ENCODE data around the gene ARF6. TPM values are rescaled to one million over a fixed set of nuclear protein-coding genes. Genes with fewer than 3 reads are reported as not detected.

Gene ARF6
- total RNA-seq = 33.7 to 36.0 TPM (median 34.0 TPM) in 3 replicates

- TF ChIP-seq, protein P1, sequence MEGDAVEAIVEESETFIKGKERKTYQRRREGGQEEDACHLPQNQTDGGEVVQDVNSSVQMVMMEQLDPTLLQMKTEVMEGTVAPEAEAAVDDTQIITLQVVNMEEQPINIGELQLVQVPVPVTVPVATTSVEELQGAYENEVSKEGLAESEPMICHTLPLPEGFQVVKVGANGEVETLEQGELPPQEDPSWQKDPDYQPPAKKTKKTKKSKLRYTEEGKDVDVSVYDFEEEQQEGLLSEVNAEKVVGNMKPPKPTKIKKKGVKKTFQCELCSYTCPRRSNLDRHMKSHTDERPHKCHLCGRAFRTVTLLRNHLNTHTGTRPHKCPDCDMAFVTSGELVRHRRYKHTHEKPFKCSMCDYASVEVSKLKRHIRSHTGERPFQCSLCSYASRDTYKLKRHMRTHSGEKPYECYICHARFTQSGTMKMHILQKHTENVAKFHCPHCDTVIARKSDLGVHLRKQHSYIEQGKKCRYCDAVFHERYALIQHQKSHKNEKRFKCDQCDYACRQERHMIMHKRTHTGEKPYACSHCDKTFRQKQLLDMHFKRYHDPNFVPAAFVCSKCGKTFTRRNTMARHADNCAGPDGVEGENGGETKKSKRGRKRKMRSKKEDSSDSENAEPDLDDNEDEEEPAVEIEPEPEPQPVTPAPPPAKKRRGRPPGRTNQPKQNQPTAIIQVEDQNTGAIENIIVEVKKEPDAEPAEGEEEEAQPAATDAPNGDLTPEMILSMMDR (IDR thresholded peaks at IDR 0.05; ENCODE audit: unreplicated experiment) = no peak
- Mint-ChIP-seq H3K27me3 (ENCODE audit: low read depth) (no peaks in the 10 kb centered on the region), H3K27ac (peak within 1 kb of the TSS; percentile 99), H3K36me3 (peaks cover 7% of the 10 kb centered on the region), H3K4me1 (peaks cover 42% of the 10 kb centered on the region), H3K9me3 (no peaks in the 10 kb centered on the region), H3K4me3 (peak within 1 kb of the TSS; percentile 88)
- peak; percentile 95 to 97 for DNase-seq (ENCODE audit: low spot score in 2 of 2, unreplicated experiment in 2 of 2)
Observed at GRCh38 chr14:49892636-49893308, at the start of gene ARF6. Gene ARF6 (plus strand): TSS chr14:49893082. CDS start chr14:49893737, 655 bp downstream.

DNA sequence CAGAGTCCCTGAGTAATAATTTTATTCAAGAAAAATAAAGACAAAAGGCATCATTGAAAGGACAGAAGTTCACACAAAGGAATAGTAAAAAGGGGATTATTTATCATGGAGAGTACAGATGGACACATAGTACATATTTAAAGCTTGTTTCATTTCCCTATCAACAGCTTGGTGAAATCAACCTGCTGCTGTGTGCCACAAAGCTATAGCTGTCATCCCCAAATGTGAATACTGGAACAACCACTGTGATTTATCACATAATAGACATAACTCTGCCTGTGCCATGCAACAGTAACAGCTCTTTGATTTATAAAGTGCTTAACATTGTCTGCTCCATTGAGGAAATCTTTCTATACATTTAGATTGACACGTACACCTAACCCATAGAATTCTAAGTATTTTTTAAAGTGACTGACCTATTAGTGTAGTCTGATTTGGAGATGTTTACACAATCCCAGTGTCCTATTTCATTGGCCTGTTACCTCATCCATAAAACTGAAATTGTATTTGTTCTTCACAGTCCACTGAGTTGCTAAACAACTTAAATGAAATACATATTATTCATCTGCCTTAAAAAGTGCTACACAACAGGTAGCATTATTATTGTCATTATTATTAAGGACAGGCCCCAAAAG, 43.6 kb upstream of the ARF6 start:
- Mint-ChIP-seq H3K27ac (no peak overlapping the region), H3K4me1 (peaks cover 20% of the 10 kb centered on the region), H3K9me3 (no peaks in the 10 kb centered on the region), H3K36me3 (peaks cover 24% of the 10 kb centered on the region), H3K27me3 (ENCODE audit: low read depth) (no peaks in the 10 kb centered on the region), H3K4me3 (no peak overlapping the region)
- no peak for DNase-seq (ENCODE audit: low spot score in 2 of 2, unreplicated experiment in 2 of 2)
- TF ChIP-seq, protein P1 (IDR thresholded peaks at IDR 0.05; ENCODE audit: unreplicated experiment) = no peak

DNA sequence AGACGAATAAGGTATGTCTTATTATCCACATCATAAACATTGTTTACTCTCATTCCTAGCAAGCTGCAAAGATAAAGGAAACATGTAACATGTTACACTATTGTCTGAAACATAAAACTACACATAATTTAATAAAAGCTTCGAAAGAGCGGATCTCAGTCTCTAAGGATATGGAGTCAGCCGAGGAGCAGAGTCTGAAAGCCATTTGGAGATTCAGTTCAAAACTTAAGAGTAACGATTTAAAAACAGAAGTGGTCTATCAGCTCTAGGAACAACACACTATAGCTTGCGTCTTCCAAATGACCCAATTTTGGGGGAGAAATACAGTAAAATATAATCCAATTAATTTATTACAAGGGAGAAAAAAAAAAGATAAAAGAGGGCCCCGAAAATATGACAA, 41.1 kb upstream of the ARF6 start:
- Mint-ChIP-seq H3K36me3 (peaks cover 13% of the 10 kb centered on the region), H3K27ac (peak overlapping the region; percentile 97), H3K4me3 (peak overlapping the region; percentile 96), H3K27me3 (ENCODE audit: low read depth) (no peaks in the 10 kb centered on the region), H3K4me1 (peaks cover 20% of the 10 kb centered on the region), H3K9me3 (no peaks in the 10 kb centered on the region)
- no peak for DNase-seq (ENCODE audit: low spot score in 2 of 2, unreplicated experiment in 2 of 2)
- TF ChIP-seq, protein P1 (IDR thresholded peaks at IDR 0.05; ENCODE audit: unreplicated experiment) = no peak

DNA sequence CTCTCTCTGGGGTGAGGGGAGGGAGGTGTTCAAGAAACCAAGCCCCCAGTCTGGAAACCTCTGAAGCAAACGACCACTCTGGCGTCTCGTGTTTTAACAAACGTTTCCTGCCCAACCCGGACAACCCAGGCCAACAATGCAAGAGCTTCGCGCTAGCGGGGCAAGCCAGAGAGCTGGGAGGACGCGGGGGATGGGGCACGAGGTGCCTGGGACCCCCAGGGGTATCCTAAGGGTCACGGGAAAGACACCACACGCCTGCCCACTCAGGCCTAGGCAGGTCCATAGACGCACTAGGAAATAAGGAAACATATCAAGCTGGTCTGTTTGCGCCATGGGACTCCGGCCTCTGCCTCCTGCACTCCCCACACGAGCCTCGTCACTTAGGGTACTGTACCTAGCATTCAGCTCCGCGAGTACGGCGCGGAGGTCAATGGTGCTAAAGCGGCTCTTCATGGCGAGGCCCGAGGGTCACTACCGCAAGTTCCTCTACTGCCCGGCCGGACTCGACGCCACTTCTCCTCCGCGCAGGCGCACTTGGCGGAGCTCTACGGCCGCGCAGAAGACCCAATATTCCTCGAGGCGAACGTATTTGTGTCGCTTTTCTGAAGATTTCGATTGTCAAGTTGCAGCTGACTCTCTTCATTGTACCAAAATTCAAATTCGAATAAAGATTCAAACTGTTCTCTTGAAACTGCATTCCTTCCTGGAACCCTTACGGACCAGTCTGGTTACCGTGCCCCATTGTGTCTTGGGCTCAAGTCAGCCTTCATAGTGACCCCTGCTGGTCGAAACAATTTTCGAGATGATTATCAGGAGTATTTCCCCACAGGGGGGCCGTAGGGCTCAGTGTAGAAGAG, 40.4 kb upstream of the ARF6 start, which contains the start of gene NEMF:
NEMF (minus strand) TSS at position 488 of the 857 bp plus-strand sequence; CDS start at position 453, 35 bp downstream.
- Mint-ChIP-seq H3K4me3 (peak within 1 kb of the TSS; percentile 96), H3K9me3 (no peaks in the 10 kb centered on the region), H3K27ac (peak within 1 kb of the TSS; percentile 97), H3K27me3 (ENCODE audit: low read depth) (no peaks in the 10 kb centered on the region), H3K36me3 (peaks cover 11% of the 10 kb centered on the region), H3K4me1 (peaks cover 20% of the 10 kb centered on the region)
- peak; percentile 60 to 82 for DNase-seq (ENCODE audit: low spot score in 2 of 2, unreplicated experiment in 2 of 2)
- TF ChIP-seq, protein P1 (IDR thresholded peaks at IDR 0.05; ENCODE audit: unreplicated experiment) = peak; percentile 56

GRCh38 chr14:49853158-49853477, 39.8 kb upstream of the ARF6 start:
- peak overlapping the region; percentile 97 for H3K27ac Mint-ChIP-seq
- no peaks in the 10 kb centered on the region for H3K27me3 Mint-ChIP-seq (ENCODE audit: low read depth)
- peak overlapping the region; percentile 96 for H3K4me3 Mint-ChIP-seq
- peaks cover 20% of the 10 kb centered on the region for H3K4me1 Mint-ChIP-seq
- H3K9me3 Mint-ChIP-seq = no peaks in the 10 kb centered on the region
- TF ChIP-seq, protein P1 (IDR thresholded peaks at IDR 0.05; ENCODE audit: unreplicated experiment) = peak; percentile 1
- H3K36me3 Mint-ChIP-seq = peaks cover 8% of the 10 kb centered on the region
- DNase-seq (ENCODE audit: low spot score in 2 of 2, unreplicated experiment in 2 of 2) = no peak
